HEK293 (cell line): ENCODE measurements around the gene CAGE1.

Experiments used
- ATF2 ChIP-seq: fragments of 450-650 bp; formaldehyde crosslinking; IDR thresholded peaks from 2 replicates; pipeline ENCODE4 v1.5.1; 2016; ENCODE audit warnings: missing biosample characterization, missing genetic modification characterization, low read depth
- HOXA7 ChIP-seq: sonication (generic); formaldehyde crosslinking; IDR thresholded peaks from 2 replicates; pipeline ENCODE4 v1.8.1; 2022; ENCODE audit warnings: missing genetic modification reagents, borderline replicate concordance
- HOXD13 ChIP-seq: sonication (generic); formaldehyde crosslinking; IDR thresholded peaks from 2 replicates; pipeline ENCODE4 v1.8.0; 2022; ENCODE audit warnings: missing genetic modification reagents, borderline replicate concordance
- IKZF3 ChIP-seq: fragments of 450-650 bp; IDR thresholded peaks from 2 replicates; pipeline ENCODE4 v1.5.0; 2018; ENCODE audit warnings: missing biosample characterization, mild to moderate bottlenecking, missing genetic modification characterization, moderate library complexity
- KLF1 ChIP-seq: fragments of 450-650 bp; formaldehyde crosslinking; IDR thresholded peaks from 2 replicates; pipeline ENCODE4 v1.5.1; 2016; ENCODE audit warnings: missing biosample characterization, missing genetic modification characterization
- KLF9 ChIP-seq: fragments of 450-650 bp; formaldehyde crosslinking; IDR thresholded peaks from 2 replicates; pipeline ENCODE4 v1.5.1; 2016; ENCODE audit warnings: missing biosample characterization, missing genetic modification characterization, low read depth
- MYNN ChIP-seq: fragments of 450-650 bp; formaldehyde crosslinking; IDR thresholded peaks from 2 replicates; pipeline ENCODE4 v1.5.1; 2016; ENCODE audit warnings: missing biosample characterization, missing genetic modification characterization, borderline replicate concordance
- PBX3 ChIP-seq: sonication (generic); formaldehyde crosslinking; IDR thresholded peaks from 2 replicates; pipeline ENCODE4 v1.8.1; 2022; ENCODE audit warnings: mild to moderate bottlenecking, moderate library complexity, missing genetic modification reagents
- PRDM2 ChIP-seq: fragments of 450-650 bp; formaldehyde crosslinking; IDR thresholded peaks from 2 replicates; pipeline ENCODE4 v1.5.1; 2016; ENCODE audit warnings: missing biosample characterization, missing genetic modification characterization, borderline replicate concordance
- TRIM28 ChIP-seq: IDR thresholded peaks from 2 replicates; pipeline ENCODE4 v1.6.1; 2011; ENCODE audit warnings: low read length, control low read depth, borderline replicate concordance
- WT1 ChIP-seq: fragments of 450-650 bp; formaldehyde crosslinking; IDR thresholded peaks from 2 replicates; pipeline ENCODE4 v1.5.1; 2016; ENCODE audit warnings: missing biosample characterization, missing genetic modification characterization
- ZBTB1 ChIP-seq: fragments of 450-650 bp; formaldehyde crosslinking; IDR thresholded peaks from 2 replicates; pipeline ENCODE4 v1.5.1; 2016; ENCODE audit warnings: missing biosample characterization, missing genetic modification characterization
- ZBTB49 ChIP-seq: fragments of 450-650 bp; formaldehyde crosslinking; IDR thresholded peaks from 2 replicates; pipeline ENCODE4 v1.5.1; 2016; ENCODE audit warnings: missing biosample characterization, missing genetic modification characterization, low read depth
- ZEB2 ChIP-seq: fragments of 450-650 bp; formaldehyde crosslinking; IDR thresholded peaks from 2 replicates; pipeline ENCODE4 v1.5.1; 2016; ENCODE audit warnings: missing biosample characterization, missing genetic modification characterization
- ZFP69B ChIP-seq: fragments of 450-650 bp; formaldehyde crosslinking; IDR thresholded peaks from 2 replicates; pipeline ENCODE4 v1.5.1; 2016; ENCODE audit warnings: missing biosample characterization, missing genetic modification characterization
- ZNF10 ChIP-seq: fragments of 450-650 bp; formaldehyde crosslinking; IDR thresholded peaks from 2 replicates; pipeline ENCODE4 v1.5.1; 2017; ENCODE audit warnings: missing biosample characterization, missing genetic modification characterization
- ZNF26 ChIP-seq: fragments of 450-650 bp; formaldehyde crosslinking; IDR thresholded peaks from 2 replicates; pipeline ENCODE4 v1.5.1; 2016; ENCODE audit warnings: missing biosample characterization, missing genetic modification characterization
- ZNF292 ChIP-seq: fragments of 450-650 bp; formaldehyde crosslinking; IDR thresholded peaks from 2 replicates; pipeline ENCODE4 v1.5.1; 2016; ENCODE audit warnings: low read depth, missing biosample characterization, missing genetic modification characterization, borderline replicate concordance
- ZNF354C ChIP-seq: fragments of 450-650 bp; formaldehyde crosslinking; IDR thresholded peaks from 2 replicates; pipeline ENCODE4 v1.5.1; 2016; ENCODE audit warnings: missing biosample characterization, missing genetic modification characterization, low read depth, borderline replicate concordance
- ZNF391 ChIP-seq: fragments of 450-650 bp; formaldehyde crosslinking; IDR thresholded peaks from 2 replicates; pipeline ENCODE4 v1.5.1; 2016; ENCODE audit warnings: low read depth, missing biosample characterization, missing genetic modification characterization, borderline replicate concordance
- ZSCAN5A ChIP-seq: fragments of 450-650 bp; formaldehyde crosslinking; IDR thresholded peaks from 2 replicates; pipeline ENCODE4 v1.5.1; 2016; ENCODE audit warnings: missing biosample characterization, missing genetic modification characterization
- TF ChIP-seq, protein P1 (sequence below): fragments of 450-650 bp; IDR thresholded peaks from 2 replicates; pipeline ENCODE4 v1.5.1; 2018; ENCODE audit warnings: missing biosample characterization, missing genetic modification characterization

Gene CAGE1

DNA sequence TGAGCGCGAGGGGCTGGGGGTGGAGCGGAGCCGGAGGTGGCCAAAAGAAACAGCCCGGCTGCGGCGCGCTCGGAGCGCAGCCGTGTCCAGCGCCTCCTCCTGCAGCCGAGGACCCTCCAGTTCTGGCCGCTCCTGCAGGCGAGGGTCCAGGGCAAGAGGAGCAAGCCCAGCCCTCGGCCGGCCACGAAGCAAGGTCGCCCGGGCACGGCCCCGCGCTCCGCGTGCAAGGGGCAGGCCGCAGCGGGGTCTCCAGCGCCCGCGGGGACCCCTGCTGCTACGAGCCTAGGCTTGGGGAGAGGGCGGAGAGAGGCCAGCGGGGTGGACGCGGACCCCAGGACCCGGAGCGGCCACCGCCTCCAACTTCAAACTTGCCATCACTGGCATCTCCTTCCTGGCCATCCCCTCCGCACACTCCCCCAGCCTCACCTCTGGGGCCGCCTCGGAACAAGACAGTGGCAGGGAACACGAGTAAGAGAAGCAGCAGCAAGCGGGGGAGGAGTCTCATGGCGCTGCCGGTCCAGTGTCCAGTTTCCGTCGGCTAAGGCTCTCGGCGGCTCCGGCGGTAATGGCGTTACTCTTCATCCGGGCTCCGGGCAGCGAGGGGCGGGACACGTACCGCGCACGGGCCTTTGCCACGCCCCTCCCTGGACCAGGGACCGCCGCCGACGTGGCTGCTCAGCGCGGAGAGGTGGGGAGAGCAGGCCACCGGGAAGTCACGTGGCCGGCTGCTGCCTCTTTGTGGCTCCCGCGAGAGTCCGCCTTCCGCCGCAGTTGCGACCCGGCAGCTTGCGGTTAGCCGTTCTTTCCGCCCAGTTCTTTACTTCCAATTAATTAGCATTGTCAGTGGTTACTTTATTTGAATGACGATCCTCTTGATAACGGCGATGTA, 76.7 kb downstream of the CAGE1 start, which contains the start of gene SSR1 (continued):
- peak; percentile 80; the same call in 1 of the 2 replicates for TF ChIP-seq PBX3 (CRISPR knock-in tag)
- TF ChIP-seq HOXD13, result no peak
- TF ChIP-seq ZNF292 (tag by site-specific recombination), result no peak
- TF ChIP-seq KLF9, result peak; percentile 98
- peak; percentile 92 for TF ChIP-seq ZEB2 (tag by site-specific recombination)
- no peak for TF ChIP-seq ZBTB49
- no peak for TF ChIP-seq ZNF391
- no peak for TF ChIP-seq IKZF3 (tag by site-specific recombination)
- TF ChIP-seq HOXA7 (CRISPR knock-in tag), result no peak
- no peak for TF ChIP-seq ZNF10 (tag by site-specific recombination)
- no peak for TF ChIP-seq MYNN (tag by site-specific recombination)
- TF ChIP-seq WT1 (tag by site-specific recombination), result peak; percentile 71; the same call in 1 of the 2 replicates
- no peak for TF ChIP-seq ATF2 (tag by site-specific recombination)
- TF ChIP-seq, protein P1, sequence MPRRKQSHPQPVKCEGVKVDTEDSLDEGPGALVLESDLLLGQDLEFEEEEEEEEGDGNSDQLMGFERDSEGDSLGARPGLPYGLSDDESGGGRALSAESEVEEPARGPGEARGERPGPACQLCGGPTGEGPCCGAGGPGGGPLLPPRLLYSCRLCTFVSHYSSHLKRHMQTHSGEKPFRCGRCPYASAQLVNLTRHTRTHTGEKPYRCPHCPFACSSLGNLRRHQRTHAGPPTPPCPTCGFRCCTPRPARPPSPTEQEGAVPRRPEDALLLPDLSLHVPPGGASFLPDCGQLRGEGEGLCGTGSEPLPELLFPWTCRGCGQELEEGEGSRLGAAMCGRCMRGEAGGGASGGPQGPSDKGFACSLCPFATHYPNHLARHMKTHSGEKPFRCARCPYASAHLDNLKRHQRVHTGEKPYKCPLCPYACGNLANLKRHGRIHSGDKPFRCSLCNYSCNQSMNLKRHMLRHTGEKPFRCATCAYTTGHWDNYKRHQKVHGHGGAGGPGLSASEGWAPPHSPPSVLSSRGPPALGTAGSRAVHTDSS, result no peak
- TF ChIP-seq ZBTB1 (tag by site-specific recombination), result no peak
- no peak for TF ChIP-seq ZNF354C (tag by site-specific recombination)
- 0 out of 2 replicates have a peak, but pooled peaks have one; percentile 33 for TF ChIP-seq ZSCAN5A (tag by site-specific recombination)
- TF ChIP-seq ZNF26 (tag by site-specific recombination), result no peak
- peak; percentile 80 for TF ChIP-seq KLF1
- no peak for TF ChIP-seq TRIM28
- 0 out of 2 replicates have a peak, but pooled peaks have one; percentile 8 for TF ChIP-seq ZFP69B (tag by site-specific recombination)
- no peak for TF ChIP-seq PRDM2 (tag by site-specific recombination)
